ENCODE results near the gene USP4.
A peak's percentile ranks its signal among the peaks of the same experiment; 100 is the strongest.

USP4 gene

GRCh38 chr3:49294343-49294742, 45.5 kb downstream of the USP4 start:
- DNase-seq = no peak

DNA sequence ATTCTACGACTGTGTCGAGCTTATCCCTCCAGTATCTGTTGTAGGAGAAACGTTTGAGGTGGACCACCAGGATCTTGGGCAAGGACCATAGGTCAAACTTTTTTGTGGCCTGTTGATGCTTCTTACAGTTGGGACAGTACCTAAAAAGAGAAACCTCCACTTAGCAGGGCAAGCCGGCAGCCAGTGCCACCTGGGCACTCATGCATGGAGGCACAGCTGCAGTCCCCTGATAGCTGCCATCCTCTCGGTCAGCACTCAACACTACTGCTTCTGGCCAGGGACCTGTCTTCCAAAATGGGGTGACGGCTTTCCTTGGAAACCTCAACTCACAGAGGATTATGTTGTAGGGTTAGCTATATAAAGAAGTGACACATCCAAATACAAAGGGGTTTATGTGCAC, 55.9 kb downstream of the USP4 start:
- no peak for DNase-seq

GRCh38 chr3:49279376-49279775, 60.5 kb downstream of the USP4 start:
- DNase-seq = no peak

DNA sequence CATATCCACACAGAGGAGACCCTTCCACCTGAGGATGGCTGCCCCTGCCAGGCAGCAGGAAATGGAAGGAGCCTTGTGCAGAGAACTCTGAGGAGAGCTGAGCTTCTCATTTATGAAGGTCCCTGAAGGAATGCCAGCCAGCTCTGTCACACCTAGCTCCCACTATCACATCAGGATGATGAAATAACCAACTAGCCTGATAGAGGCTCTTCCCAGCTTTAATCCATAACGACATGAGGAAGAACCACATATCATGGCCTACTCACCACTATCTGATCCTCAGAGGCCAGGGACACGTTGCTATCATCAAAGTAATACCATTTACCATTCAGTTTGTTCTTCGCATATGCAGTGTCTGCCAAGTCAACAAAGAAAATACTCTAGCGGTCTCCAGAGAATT, 61.3 kb downstream of the USP4 start:
- DNase-seq = no peak

- no peak for DNase-seq
Observed at GRCh38 chr3:49277383-49277775, 62.5 kb downstream of the USP4 start.

- peak; percentile 61 to 63 for DNase-seq
Observed at GRCh38 chr3:49276475-49277382, 63.1 kb downstream of the USP4 start, which contains the start of gene C3orf62. Gene C3orf62, minus strand, starts transcription at chr3:49277232. Its CDS starts 360 bp downstream, at chr3:49276872.

DNA sequence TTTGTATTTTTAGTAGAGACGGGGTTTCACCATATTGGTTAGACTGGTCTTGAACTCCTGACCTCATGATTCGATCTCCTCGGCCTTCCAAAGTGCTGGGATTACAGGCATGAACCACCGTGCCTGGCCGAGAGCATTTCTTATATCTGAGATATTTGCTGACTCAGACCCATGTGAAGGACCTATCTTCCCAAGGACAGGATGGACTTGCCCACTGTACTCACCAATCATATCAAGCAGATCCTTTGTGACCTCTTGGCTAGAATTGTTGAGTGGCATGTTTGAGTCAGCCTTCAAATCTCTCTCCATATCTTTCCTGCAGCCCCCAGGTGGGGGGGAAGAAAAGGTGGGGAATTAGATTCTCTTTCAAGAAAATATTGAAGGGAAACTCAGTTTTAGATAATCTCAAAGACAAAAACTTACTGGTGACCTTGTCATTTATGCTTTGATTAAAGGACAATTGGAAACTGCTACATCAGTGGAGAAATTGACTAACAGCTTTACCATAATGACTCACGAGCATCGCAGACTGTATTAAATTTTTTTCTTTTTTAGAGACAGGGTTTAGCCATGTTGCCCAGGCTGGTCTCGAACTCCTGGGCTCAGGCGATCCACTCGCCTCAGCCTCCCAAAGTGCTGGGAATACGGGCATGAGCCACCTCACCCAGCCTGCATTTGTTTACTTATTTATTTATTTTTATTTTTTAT, 65.9 kb downstream of the USP4 start:
- no peak for DNase-seq

DNA sequence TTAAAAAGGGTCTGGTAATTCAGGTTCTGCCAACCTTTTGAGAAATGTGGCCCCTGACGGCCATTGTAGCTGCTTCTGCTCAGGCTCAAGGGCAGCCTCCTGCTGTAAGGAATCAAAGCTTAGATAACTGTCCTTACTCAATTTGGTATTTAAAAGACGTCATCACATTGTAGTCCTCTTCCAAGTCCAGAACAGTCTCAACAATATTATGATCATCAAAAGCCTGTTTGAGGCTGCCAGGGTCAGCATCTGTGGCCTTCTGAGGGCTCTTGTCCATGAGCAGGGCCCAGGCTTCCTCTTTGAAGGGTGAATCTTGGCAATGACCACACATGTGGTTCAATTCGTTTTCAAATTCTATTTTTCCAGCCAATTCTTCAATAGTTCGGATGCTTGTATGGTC, 68.8 kb downstream of the USP4 start:
- no peak for DNase-seq

- DNase-seq = no peak
Observed at GRCh38 chr3:49270156-49270500, 69.7 kb downstream of the USP4 start.

DNA sequence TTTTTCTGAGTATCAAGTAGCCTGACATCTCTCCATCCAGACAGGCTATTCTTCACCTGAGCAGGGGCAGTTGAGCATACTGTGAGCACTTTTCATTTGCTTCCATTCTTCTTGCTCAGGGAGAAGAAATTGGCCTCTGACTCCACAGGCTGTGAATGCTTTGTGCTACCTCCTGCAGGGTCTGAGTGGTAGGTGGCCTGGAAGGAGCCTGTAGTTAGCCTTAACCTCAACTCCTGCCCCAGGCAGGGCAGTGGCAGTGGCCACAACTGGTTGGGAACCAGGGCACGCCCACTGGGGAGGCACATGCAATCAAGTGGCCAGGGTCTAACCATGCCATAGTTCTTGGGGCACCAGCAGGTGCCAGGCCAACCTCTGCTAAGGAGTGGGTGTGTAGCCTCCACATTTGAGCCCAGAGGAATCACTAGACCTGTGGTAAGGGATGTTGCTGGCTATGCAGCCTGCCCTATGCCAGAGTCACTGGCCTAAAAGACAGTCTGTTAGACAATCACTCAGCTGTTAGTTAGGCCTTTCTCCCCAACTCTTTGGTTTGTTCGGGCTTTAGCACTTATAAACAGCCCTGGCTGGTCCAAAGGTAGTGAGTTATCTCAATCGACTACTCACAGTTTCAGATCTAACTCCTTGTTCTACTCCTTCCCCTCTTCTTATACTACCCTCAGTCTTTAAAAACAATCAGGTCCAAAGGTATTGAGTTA, 70.3 kb downstream of the USP4 start:
- DNase-seq = no peak

DNA sequence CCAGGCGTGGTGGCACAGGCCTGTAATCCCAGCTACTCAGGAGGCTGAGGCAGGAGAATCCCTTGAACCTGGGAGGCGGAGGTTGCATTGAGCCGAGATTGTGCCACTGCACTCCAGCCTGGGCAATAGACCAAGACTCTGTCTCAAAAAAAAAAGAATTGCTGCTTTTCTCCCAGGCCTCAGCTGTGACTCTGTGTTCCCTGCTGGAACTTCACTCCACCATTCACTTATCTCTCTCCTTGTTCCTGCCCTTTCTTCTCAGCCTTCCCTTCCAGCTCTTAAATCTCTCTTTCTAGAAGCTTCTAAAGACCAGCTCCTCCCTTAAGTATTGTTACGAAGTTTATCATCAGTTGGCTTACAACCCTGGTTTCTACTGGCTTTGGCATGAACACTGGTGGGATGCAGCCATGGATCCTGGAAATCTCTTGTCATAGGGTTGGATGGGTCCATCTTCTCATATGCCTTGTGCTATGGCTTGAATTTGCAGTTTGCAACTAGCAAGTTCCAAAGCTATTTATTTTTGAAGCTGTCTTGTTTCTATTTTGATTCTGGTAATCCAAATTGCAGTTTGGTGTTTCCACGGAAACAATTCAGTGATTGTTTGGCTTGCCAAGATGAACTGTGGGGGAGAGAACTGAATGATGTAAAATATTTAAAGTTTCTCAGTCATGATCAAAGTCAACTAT, 73.3 kb downstream of the USP4 start:
- DNase-seq = no peak

- DNase-seq = no peak
Observed at GRCh38 chr3:49265661-49266386, 74.0 kb downstream of the USP4 start.

- DNase-seq = no peak
Observed at GRCh38 chr3:49263159-49263889, 76.5 kb downstream of the USP4 start.

DNA sequence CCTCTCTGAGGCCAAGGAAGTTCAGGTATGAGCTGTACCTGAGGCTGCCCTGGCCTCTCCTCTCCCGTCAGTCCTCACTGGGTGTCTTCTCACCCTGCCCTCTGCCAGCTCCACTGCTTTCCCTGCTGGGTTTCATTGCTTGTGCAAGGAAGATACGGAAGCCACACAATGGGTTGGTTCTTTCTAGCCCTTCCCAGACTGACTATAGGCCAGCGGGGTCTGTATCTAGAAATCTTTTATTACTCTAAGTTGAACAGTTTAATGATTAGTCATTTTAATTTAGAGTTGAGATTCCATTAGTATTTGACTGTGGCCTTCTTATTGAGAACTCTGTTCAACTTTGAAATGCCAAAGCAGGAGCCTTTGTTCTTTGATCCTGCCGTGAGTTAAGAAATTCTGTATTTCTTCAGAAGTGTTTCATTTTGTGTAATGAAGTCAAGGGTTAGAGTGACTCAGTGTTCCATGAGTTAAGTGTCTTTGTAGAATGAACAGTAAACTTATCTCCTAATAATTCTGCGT, 79.0 kb downstream of the USP4 start:
- DNase-seq = no peak

DNA sequence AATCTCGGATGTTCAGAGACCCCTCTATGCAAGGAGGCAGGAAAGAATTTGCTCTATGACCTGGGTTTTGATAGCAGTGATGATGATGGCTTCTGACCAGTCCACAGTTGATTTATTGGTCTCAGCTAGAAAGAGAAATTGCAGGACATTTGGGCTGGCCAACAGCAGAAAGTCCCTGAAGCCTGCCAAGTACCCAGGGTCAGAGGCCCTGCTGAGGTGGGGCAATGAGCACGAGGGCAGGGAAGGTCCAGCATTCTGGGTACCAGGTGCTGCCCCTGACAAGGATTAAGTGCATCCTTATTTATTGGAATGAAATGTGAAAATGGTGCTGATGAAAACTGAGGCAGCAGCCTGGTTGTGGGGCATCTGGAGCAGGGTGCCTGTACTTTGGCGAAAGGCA, 82.7 kb downstream of the USP4 start:
- DNase-seq = no peak

DNA sequence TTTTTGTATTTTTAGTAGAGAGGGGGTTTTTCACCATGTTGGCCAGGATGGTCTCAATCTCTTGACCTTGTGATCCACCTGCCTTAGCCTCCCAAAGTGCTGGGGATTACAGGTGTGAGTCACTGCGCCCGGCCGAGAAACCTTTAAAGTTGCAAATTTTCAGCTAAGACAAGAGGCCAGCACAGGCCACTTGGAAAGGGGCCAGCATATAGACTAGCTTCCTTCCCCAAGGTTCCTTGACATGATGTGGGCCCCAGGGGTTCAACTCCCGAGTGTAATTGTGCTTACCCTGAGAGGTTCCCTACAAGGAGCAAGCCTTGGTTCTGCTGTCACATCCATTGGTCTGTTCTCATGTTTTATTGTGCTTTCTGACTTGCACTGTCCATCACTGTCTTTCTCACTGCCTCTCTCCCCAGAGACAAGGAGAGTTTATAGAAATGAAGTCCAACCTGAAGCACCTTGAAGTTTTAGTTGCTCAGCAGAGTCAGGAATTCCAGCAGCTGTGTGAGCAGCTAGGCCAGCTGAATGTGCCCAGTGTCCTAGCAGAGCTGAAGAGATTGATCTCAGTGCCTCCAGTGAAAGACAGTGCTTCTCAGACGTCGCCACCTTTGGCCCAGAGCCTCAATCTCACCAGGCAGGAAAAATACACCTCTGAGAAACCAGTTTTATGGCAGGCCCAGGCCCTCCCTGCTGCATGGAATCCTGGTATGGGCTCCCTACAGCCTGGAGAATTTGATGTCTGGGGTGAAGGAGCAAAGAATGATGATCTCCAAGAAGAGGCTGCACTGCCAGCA, 83.9 kb downstream of the USP4 start:
- DNase-seq = no peak

DNA sequence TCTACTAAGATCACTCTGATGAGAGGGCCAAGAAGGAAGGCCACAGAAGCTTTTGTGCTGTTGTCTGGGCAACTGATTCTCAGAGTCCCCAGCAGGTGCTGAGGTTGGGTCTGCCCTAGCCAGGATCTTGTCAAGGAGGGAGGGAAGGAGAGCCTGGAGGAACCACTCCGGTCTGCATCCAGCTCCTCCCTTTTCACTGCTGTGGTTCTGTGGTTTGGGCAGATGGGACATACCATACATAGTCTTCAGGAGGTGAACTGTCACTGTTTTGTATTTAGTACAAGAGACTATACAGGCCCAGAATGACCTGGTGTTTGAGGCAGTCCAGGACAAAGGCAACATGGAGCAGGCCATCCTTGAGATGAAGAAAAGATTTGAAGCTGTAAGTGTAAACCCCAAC, 84.7 kb downstream of the USP4 start:
- no peak for DNase-seq

DNA sequence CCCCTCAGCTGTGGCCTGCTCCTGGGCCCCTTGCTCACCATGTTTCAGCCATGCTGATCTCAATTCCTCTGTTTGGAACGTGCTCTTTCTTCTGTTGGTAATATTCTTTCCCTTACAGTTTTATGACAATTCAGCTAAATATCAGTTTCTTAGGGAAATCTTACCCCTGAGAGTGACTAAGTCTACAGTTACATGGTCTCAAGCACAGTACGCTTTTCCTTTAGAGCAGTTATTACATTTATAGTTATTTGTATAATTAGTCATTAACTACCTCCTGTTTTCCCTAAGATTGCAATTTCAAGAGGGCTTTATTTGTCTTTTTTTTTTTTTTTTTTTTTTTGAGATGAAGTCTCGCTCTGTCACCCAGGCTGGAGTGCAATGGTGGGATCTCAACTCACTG, 86.3 kb downstream of the USP4 start:
- no peak for DNase-seq

- no peak for DNase-seq
Observed at GRCh38 chr3:49248840-49249227, 91.0 kb downstream of the USP4 start.

DNA sequence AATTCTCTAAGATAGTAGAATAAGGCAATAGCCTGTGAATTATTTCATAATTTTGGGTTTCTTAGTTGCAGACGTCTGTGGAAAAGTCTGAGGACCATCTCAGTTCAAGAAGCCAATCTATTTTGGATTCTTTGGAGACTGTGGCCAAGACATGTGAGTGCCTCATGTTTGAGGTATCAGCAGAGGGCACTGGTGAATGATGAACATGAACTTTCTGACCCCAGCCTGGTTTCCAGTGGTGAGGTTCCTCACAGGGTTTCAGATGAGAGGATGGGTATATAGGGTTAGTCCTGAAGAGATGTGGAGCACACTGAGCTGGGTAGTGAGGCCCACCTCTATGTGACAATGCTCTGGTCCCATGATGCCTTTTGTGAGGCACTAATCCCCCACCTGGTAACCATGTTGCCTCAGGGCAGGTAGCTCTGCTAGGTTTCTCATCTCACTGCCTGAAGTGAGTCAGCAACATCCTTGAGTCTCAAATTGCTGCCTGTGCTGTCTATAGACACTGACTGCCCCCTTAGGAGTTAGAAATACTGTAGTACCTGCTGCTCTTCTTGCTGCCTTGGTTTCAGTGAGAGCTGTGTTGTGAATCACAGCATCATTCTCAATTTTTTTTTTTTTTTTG, 95.2 kb downstream of the USP4 start:
- DNase-seq = no peak

All from activated CD4-positive, alpha-beta T cell treated with anti-CD3 and anti-CD28 coated beads, Interleukin-2, amount 50 U/mL, for 4 hours (primary cell).